ENCODE results near the gene P2RY13. TPM values are rescaled to one million over a fixed set of nuclear protein-coding genes. Genes with fewer than 3 reads are reported as not detected.

P2RY13 gene
- total and polyA plus RNA-seq, 5 donors from 2014 or later: 0.13 TPM; not detected in 4

- no peaks in the 10 kb centered on the region for H3K36me3 ChIP-seq (ENCODE audit: control insufficient read depth, insufficient read depth, low read length)
- DNase-seq: no peak
- no peak for ATAC-seq (ENCODE audit: low read depth in 2 of 2)
- Mint-ChIP-seq H3K4me3 (no peak overlapping the region), H3K27ac (peak overlapping the region in 1 of 3 donors; percentile 35), H3K36me3 (no peaks in the 10 kb centered on the region), H3K27me3 (peaks cover 30% of the 10 kb centered on the region), H3K9me3 (peaks cover 0 to 3% (median 0%) of the 10 kb centered on the region in 7 donors), H3K4me1 (peaks cover 0 to 2% (median 0%) of the 10 kb centered on the region in 4 donors)
- no peak overlapping the region for H3K27ac ChIP-seq (ENCODE audit: insufficient read depth, low read length, poor library complexity, severe bottlenecking)
- no peak overlapping the region for H3K4me3 ChIP-seq (ENCODE audit: low read depth, low read length)
- H3K4me1 ChIP-seq (ENCODE audit: control insufficient read depth, insufficient read depth, low read length, poor library complexity, severe bottlenecking): no peaks in the 10 kb centered on the region
- no peaks in the 10 kb centered on the region for H3K9me3 ChIP-seq (ENCODE audit: control insufficient read depth in 2 of 2, low read length in 2 of 2)
- peaks cover 15% of the 10 kb centered on the region for H3K27me3 ChIP-seq (ENCODE audit: control insufficient read depth, insufficient read depth, low read length)
Measured at GRCh38 chr3:151331696-151332095, 2.3 kb upstream of the P2RY13 start.

DNA sequence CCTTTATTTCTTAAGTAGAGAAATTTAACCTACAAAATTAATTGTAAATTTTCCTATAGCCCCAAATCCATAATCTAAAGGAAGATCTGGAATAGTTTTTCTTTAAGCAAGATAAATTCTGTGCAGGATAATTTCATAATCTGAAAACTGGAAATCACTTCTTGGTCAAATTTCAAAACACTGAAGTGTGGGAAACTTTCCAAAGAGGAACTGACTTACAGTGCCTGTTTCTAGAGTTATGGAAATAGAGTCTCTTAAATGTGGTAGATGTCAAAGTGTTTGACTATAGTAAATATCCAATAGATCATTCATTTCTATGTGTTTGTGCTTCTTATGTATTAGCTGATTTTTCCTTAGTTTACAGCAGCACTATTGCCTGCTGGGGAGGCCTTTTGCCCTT lies 1.6 kb upstream of the P2RY13 start:
- no peak overlapping the region for H3K4me3 Mint-ChIP-seq
- peaks cover 17% of the 10 kb centered on the region for H3K27me3 ChIP-seq (ENCODE audit: control insufficient read depth, insufficient read depth, low read length)
- no peaks in the 10 kb centered on the region for H3K36me3 Mint-ChIP-seq
- H3K9me3 ChIP-seq (ENCODE audit: control insufficient read depth in 2 of 2, low read length in 2 of 2): no peaks in the 10 kb centered on the region
- H3K27ac ChIP-seq (ENCODE audit: insufficient read depth, low read length, poor library complexity, severe bottlenecking): no peak overlapping the region
- DNase-seq (no peak), ATAC-seq (ENCODE audit: low read depth in 2 of 2) (no peak)
- no peaks in the 10 kb centered on the region for H3K36me3 ChIP-seq (ENCODE audit: control insufficient read depth, insufficient read depth, low read length)
- no peaks in the 10 kb centered on the region for H3K4me1 ChIP-seq (ENCODE audit: control insufficient read depth, insufficient read depth, low read length, poor library complexity, severe bottlenecking)
- peaks cover 28% of the 10 kb centered on the region for H3K27me3 Mint-ChIP-seq
- H3K4me1 Mint-ChIP-seq: peaks cover 0 to 2% (median 0%) of the 10 kb centered on the region in 4 donors
- H3K4me3 ChIP-seq (ENCODE audit: low read depth, low read length): no peak overlapping the region
- H3K9me3 Mint-ChIP-seq: peaks cover 0 to 3% (median 0%) of the 10 kb centered on the region in 7 donors
- H3K27ac Mint-ChIP-seq: no peak overlapping the region

- no peak overlapping the region for H3K4me3 ChIP-seq (ENCODE audit: low read depth, low read length)
- H3K27ac Mint-ChIP-seq: no peak overlapping the region
- H3K9me3 ChIP-seq (ENCODE audit: control insufficient read depth in 2 of 2, low read length in 2 of 2): no peaks in the 10 kb centered on the region
- H3K27me3 ChIP-seq (ENCODE audit: control insufficient read depth, insufficient read depth, low read length): peaks cover 22% of the 10 kb centered on the region
- peaks cover 25% of the 10 kb centered on the region for H3K27me3 Mint-ChIP-seq
- DNase-seq: no peak
- no peak overlapping the region for H3K4me3 Mint-ChIP-seq
- no peaks in the 10 kb centered on the region for H3K36me3 Mint-ChIP-seq
- peaks cover 0 to 2% (median 0%) of the 10 kb centered on the region in 4 donors for H3K4me1 Mint-ChIP-seq
- H3K4me1 ChIP-seq (ENCODE audit: control insufficient read depth, insufficient read depth, low read length, poor library complexity, severe bottlenecking): no peaks in the 10 kb centered on the region
- ATAC-seq (ENCODE audit: low read depth in 2 of 2): no peak
- H3K27ac ChIP-seq (ENCODE audit: insufficient read depth, low read length, poor library complexity, severe bottlenecking): no peak overlapping the region
- H3K9me3 Mint-ChIP-seq: peaks cover 0 to 3% (median 0%) of the 10 kb centered on the region in 7 donors
- H3K36me3 ChIP-seq (ENCODE audit: control insufficient read depth, insufficient read depth, low read length): no peaks in the 10 kb centered on the region
Measured at GRCh38 chr3:151330379-151330778, 1.0 kb upstream of the P2RY13 start.

GRCh38 chr3:151328298-151328995 lies 902 bp downstream of the P2RY13 start:
- Mint-ChIP-seq H3K27ac (no peak overlapping the region), H3K27me3 (peaks cover 25% of the 10 kb centered on the region), H3K4me1 (peaks cover 0 to 2% (median 0%) of the 10 kb centered on the region in 4 donors), H3K36me3 (no peaks in the 10 kb centered on the region), H3K4me3 (peak overlapping the region in 1 of 4 donors; percentile 4), H3K9me3 (peaks cover 0 to 3% (median 0%) of the 10 kb centered on the region in 7 donors)
- Histone ChIP-seq H3K36me3 (ENCODE audit: control insufficient read depth, insufficient read depth, low read length) (no peaks in the 10 kb centered on the region), H3K27me3 (ENCODE audit: control insufficient read depth, insufficient read depth, low read length) (peaks cover 22% of the 10 kb centered on the region), H3K4me3 (ENCODE audit: low read depth, low read length) (no peak overlapping the region), H3K9me3 (ENCODE audit: control insufficient read depth in 2 of 2, low read length in 2 of 2) (no peaks in the 10 kb centered on the region), H3K27ac (ENCODE audit: insufficient read depth, low read length, poor library complexity, severe bottlenecking) (no peak overlapping the region), H3K4me1 (ENCODE audit: control insufficient read depth, insufficient read depth, low read length, poor library complexity, severe bottlenecking) (no peaks in the 10 kb centered on the region)
- DNase-seq (peak in 1 of 3 donors; percentile 20), ATAC-seq (ENCODE audit: low read depth in 2 of 2) (no peak)

DNA sequence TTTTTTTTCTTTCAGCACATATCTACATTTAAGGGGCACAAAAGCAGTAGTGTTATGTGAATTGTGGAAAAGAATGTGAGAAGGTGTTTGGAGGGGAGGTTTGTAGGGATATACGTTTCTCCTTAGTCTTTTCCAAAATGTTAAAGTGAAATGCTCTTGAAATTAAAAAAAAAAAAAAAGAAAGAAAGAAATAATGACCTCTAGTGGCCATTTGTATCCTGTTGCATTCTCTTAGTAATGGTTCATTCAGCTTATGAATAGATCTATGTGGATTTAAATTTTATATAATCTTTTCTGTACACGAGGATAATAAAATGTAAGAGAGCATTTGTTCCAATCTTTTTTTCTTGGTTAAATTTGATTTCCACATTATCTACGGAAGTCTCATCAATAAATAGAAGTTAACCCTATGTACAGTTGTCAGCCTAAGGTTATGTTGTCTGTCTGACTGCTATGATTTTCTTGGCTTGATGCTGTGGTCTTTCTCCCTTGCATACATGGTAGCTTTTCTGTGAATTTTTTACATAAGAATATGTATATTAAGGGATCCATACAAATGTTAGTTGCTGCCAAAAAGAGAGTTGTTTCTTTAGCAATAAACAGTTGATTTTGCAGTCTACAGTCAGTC lies 1.7 kb downstream of the P2RY13 start:
- H3K4me3 Mint-ChIP-seq: no peak overlapping the region
- Histone ChIP-seq H3K27ac (ENCODE audit: insufficient read depth, low read length, poor library complexity, severe bottlenecking) (no peak overlapping the region), H3K9me3 (ENCODE audit: control insufficient read depth in 2 of 2, low read length in 2 of 2) (no peaks in the 10 kb centered on the region), H3K36me3 (ENCODE audit: control insufficient read depth, insufficient read depth, low read length) (no peaks in the 10 kb centered on the region), H3K4me3 (ENCODE audit: low read depth, low read length) (no peak overlapping the region), H3K27me3 (ENCODE audit: control insufficient read depth, insufficient read depth, low read length) (peaks cover 20% of the 10 kb centered on the region), H3K4me1 (ENCODE audit: control insufficient read depth, insufficient read depth, low read length, poor library complexity, severe bottlenecking) (no peaks in the 10 kb centered on the region)
- ATAC-seq (ENCODE audit: low read depth in 2 of 2) (no peak), DNase-seq (peak in 1 of 3 donors; percentile 30)
- peaks cover 26% of the 10 kb centered on the region for H3K27me3 Mint-ChIP-seq
- H3K4me1 Mint-ChIP-seq: peaks cover 0 to 2% (median 0%) of the 10 kb centered on the region in 4 donors
- no peak overlapping the region for H3K27ac Mint-ChIP-seq
- peaks cover 0 to 3% (median 0%) of the 10 kb centered on the region in 7 donors for H3K9me3 Mint-ChIP-seq
- H3K36me3 Mint-ChIP-seq: no peaks in the 10 kb centered on the region

DNA sequence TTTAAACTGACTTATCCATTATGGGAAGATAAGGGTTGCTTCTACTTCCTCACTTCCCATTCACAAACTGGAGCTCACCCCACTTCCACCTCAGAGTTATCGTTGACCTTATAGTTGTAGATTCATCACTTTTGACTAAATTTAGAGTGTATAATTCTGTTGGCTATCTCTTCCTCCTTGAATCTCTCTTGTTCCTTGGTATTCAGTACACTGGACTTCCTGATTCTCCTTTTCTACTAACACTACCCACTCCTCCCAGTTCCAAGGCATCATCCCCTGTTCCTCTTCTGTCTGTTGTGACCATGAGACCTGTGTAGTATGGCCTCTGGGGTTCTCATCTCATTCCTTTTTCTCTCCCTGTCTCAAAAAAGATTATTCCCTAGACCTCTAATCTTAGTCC lies 6.8 kb downstream of the P2RY13 start:
- H3K4me3 ChIP-seq (ENCODE audit: low read depth, low read length): no peak overlapping the region
- H3K27me3 Mint-ChIP-seq: peaks cover 19% of the 10 kb centered on the region
- no peak overlapping the region for H3K4me3 Mint-ChIP-seq
- H3K9me3 ChIP-seq (ENCODE audit: control insufficient read depth in 2 of 2, low read length in 2 of 2): no peaks in the 10 kb centered on the region
- H3K4me1 ChIP-seq (ENCODE audit: control insufficient read depth, insufficient read depth, low read length, poor library complexity, severe bottlenecking): no peaks in the 10 kb centered on the region
- DNase-seq (no peak), ATAC-seq (ENCODE audit: low read depth in 2 of 2) (no peak)
- H3K36me3 Mint-ChIP-seq: no peaks in the 10 kb centered on the region
- H3K27ac ChIP-seq (ENCODE audit: insufficient read depth, low read length, poor library complexity, severe bottlenecking): no peak overlapping the region
- H3K27ac Mint-ChIP-seq: no peak overlapping the region
- peaks cover 0 to 1% (median 0%) of the 10 kb centered on the region in 7 donors for H3K9me3 Mint-ChIP-seq
- H3K4me1 Mint-ChIP-seq: no peaks in the 10 kb centered on the region
- no peaks in the 10 kb centered on the region for H3K36me3 ChIP-seq (ENCODE audit: control insufficient read depth, insufficient read depth, low read length)
- H3K27me3 ChIP-seq (ENCODE audit: control insufficient read depth, insufficient read depth, low read length): peaks cover 13% of the 10 kb centered on the region

- Histone ChIP-seq H3K4me3 (ENCODE audit: low read depth, low read length) (no peak overlapping the region), H3K27ac (ENCODE audit: insufficient read depth, low read length, poor library complexity, severe bottlenecking) (no peak overlapping the region), H3K27me3 (ENCODE audit: control insufficient read depth, insufficient read depth, low read length) (peaks cover 7% of the 10 kb centered on the region), H3K36me3 (ENCODE audit: control insufficient read depth, insufficient read depth, low read length) (no peaks in the 10 kb centered on the region), H3K4me1 (ENCODE audit: control insufficient read depth, insufficient read depth, low read length, poor library complexity, severe bottlenecking) (no peaks in the 10 kb centered on the region), H3K9me3 (ENCODE audit: control insufficient read depth in 2 of 2, low read length in 2 of 2) (no peaks in the 10 kb centered on the region)
- peaks cover 0 to 3% (median 0%) of the 10 kb centered on the region in 4 donors for H3K4me1 Mint-ChIP-seq
- H3K36me3 Mint-ChIP-seq: no peaks in the 10 kb centered on the region
- ATAC-seq (ENCODE audit: low read depth in 2 of 2): no peak
- DNase-seq: peak in 1 of 3 donors; percentile 12
- peaks cover 0 to 1% (median 0%) of the 10 kb centered on the region in 7 donors for H3K9me3 Mint-ChIP-seq
- no peak overlapping the region for H3K27ac Mint-ChIP-seq
- no peak overlapping the region for H3K4me3 Mint-ChIP-seq
- peaks cover 17% of the 10 kb centered on the region for H3K27me3 Mint-ChIP-seq
Measured at GRCh38 chr3:151321526-151321925, 7.8 kb downstream of the P2RY13 start.
